Endothelial cell of umbilical vein (primary cell): Measurements from ENCODE around the gene SRD5A1. TPM values are rescaled to one million over a fixed set of nuclear protein-coding genes. Genes with fewer than 3 reads are reported as not detected.

Experiments
- BruUV-seq: library from RNA; stranded (reverse); fragments of 400-500 nt; replicated peaks from 2 replicates; lab custom pipeline; 2021; lab: Mats Ljungman, UMichigan
- CTCF ChIA-PET: fragments of 300-600, 350-600 bp; sonication (Branson Sonifier 250); formaldehyde crosslinking; loops from one replicate; lab custom pipeline; 2021; ENCODE audit warnings: antibody characterized with exemption, inconsistent platforms; lab: Charles Lee
- POLR2A ChIA-PET: fragments of 300-600, 350-600 bp; sonication (Branson Sonifier 250); formaldehyde crosslinking; loops from one replicate; lab custom pipeline; 2021; ENCODE audit warnings: antibody characterized with exemption, inconsistent platforms; lab: Charles Lee
- DNase-seq: peaks from one replicate; pipeline ENCODE4 v3.0.0-alpha.2; 2011; ENCODE audit warnings: low read depth, low spot score
- FAIRE-seq: peaks from 2 replicates; lab custom pipeline; 2011; peaks lifted over from hg19 to GRCh38; lab: Jason Lieb, UNC
- H2AFZ ChIP-seq: 2 replicates; pipeline ENCODE4 v1.6.0; 2012; ENCODE audit warnings: low read depth, low read length, control low read depth, inconsistent platforms
- H3K27ac ChIP-seq: 2 replicates; pipeline ENCODE4 v1.5.1; 2011; ENCODE audit warnings: low read depth, mild to moderate bottlenecking, control low read depth, low read length, moderate library complexity; ENCODE audit not compliant: insufficient read depth
- H3K27me3 ChIP-seq, 2 experiments: 2 replicates each; pipeline versions ENCODE4 v1.6.0 to v1.6.1; 2011; ENCODE audit warnings: low read length in 2 of 2, mixed read lengths in 1 of 2; ENCODE audit not compliant: control insufficient read depth in 2 of 2, insufficient read depth in 2 of 2
- H3K36me3 ChIP-seq, 2 experiments: 2 replicates in 1 of 2; 3 replicates in 1 of 2; pipeline ENCODE4 v1.5.1; 2011; ENCODE audit warnings: low read length in 2 of 2, mild to moderate bottlenecking in 1 of 2, moderate library complexity in 1 of 2; ENCODE audit not compliant: control insufficient read depth in 2 of 2, insufficient read depth in 2 of 2; ENCODE audit errors: extremely low read depth in 1 of 2
- H3K4me1 ChIP-seq: 3 replicates; pipeline ENCODE4 v1.5.1; 2011; ENCODE audit warnings: mild to moderate bottlenecking, low read length; ENCODE audit not compliant: control insufficient read depth, insufficient read depth; ENCODE audit errors: extremely low read depth
- H3K4me2 ChIP-seq: 2 replicates; pipeline ENCODE4 v1.6.1; 2011; ENCODE audit warnings: low read length, control low read depth, mixed read lengths; ENCODE audit not compliant: insufficient read depth
- H3K4me3 ChIP-seq, 3 experiments: fragments of 200-600 bp in 1 of 3; sonication (generic), shearing (Covaris generic) in 1 of 3; replicated peaks in 1 of 3; 2 replicates each; pipeline ENCODE4 v1.5.1; 2011 to 2016; ENCODE audit warnings: control low read depth in 3 of 3, low read length in 3 of 3, mild to moderate bottlenecking in 2 of 3, inconsistent platforms in 1 of 3, low read depth in 1 of 3, moderate library complexity in 1 of 3; ENCODE audit not compliant: insufficient read depth in 1 of 3
- H3K79me2 ChIP-seq: 2 replicates; pipeline ENCODE4 v1.6.0; 2012; ENCODE audit warnings: low read length, inconsistent platforms; ENCODE audit not compliant: control insufficient read depth, insufficient read depth
- H3K9ac ChIP-seq: replicated peaks from 2 replicates; pipeline ENCODE3; 2011; ENCODE audit warnings: low read length, control low read depth; ENCODE audit not compliant: insufficient read depth; ENCODE audit errors: extremely low read depth
- H3K9me1 ChIP-seq: replicated peaks from 3 replicates; pipeline ENCODE4 v1.6.0; 2011; ENCODE audit warnings: mild to moderate bottlenecking, low read length; ENCODE audit not compliant: control insufficient read depth, insufficient read depth; ENCODE audit errors: extremely low read depth
- H3K9me3 ChIP-seq: replicated peaks from 2 replicates; pipeline ENCODE4 v1.5.1; 2012; ENCODE audit warnings: low read length, inconsistent platforms; ENCODE audit not compliant: control insufficient read depth, insufficient read depth
- H4K20me1 ChIP-seq: replicated peaks from 2 replicates; pipeline ENCODE3; 2011; ENCODE audit warnings: mild to moderate bottlenecking, low read length; ENCODE audit not compliant: control insufficient read depth, insufficient read depth; ENCODE audit errors: extremely low read depth
- EZH2 ChIP-seq: IDR thresholded peaks from 2 replicates; pipeline ENCODE4 v1.6.1; 2012; ENCODE audit warnings: borderline replicate concordance, low read depth, mild to moderate bottlenecking, moderate library complexity, low read length, inconsistent platforms; ENCODE audit not compliant: severe bottlenecking
- FOS ChIP-seq: IDR thresholded peaks from 2 replicates; pipeline ENCODE4 v1.6.1; 2011; ENCODE audit warnings: mild to moderate bottlenecking, low read length, moderate library complexity, borderline replicate concordance; ENCODE audit not compliant: insufficient read depth
- GATA2 ChIP-seq: IDR thresholded peaks from 2 replicates; pipeline ENCODE4 v1.7.0; 2011; ENCODE audit warnings: low read depth, mild to moderate bottlenecking, moderate library complexity, mixed read lengths, low read length; ENCODE audit not compliant: insufficient read length, insufficient read depth
- JUN ChIP-seq: IDR thresholded peaks from 2 replicates; pipeline ENCODE4 v1.6.1; 2011; ENCODE audit warnings: borderline replicate concordance, low read depth; ENCODE audit not compliant: insufficient read length, insufficient read depth
- MAX ChIP-seq: IDR thresholded peaks from 2 replicates; pipeline ENCODE4 v1.6.1; 2011; ENCODE audit not compliant: insufficient read depth, insufficient read length
- MYC ChIP-seq: IDR thresholded peaks from one replicate; pipeline ENCODE4 v1.6.1; 2011; ENCODE audit warnings: mild to moderate bottlenecking, low read depth, low read length
- POLR2A ChIP-seq: IDR thresholded peaks from 2 replicates; pipeline ENCODE4 v1.6.1; 2012; ENCODE audit warnings: low read depth, mild to moderate bottlenecking, control low read depth, low read length
- POLR2AphosphoS5 ChIP-seq: IDR thresholded peaks from 2 replicates; pipeline ENCODE4 v1.6.1; 2012; ENCODE audit warnings: low read depth, mild to moderate bottlenecking, control low read depth, low read length, moderate library complexity; ENCODE audit not compliant: insufficient read depth
- dilution Hi-C: fragments of 300-500 bp; cut with MboI; formaldehyde crosslinking; loops from one replicate; pipeline ENCODE4 v1.15.0; 2019; ENCODE audit warnings: low sequenced_read_pairs; ENCODE audit not compliant: extremely low pct_ligation_motif_present
- intact Hi-C: fragments of 100-400 bp; cut with micrococcal nuclease; formaldehyde crosslinking; loops from one replicate; pipeline ENCODE4 v1.10.0; 2022
- polyA plus RNA-seq, 4 experiments: library from polyadenylated mRNA; depleted of rRNA in 3 of 4; stranded (reverse) in 3 of 4; unstranded in 1 of 4; fragments of >200 nt; gene quantifications; 2 replicates each; pipeline versions ENCODE4 v1.2.1 to v1.2.3, GENCODE V29; 2011 to 2012; ENCODE audit warnings: missing spikeins in 1 of 4
- total RNA-seq: library from RNA; stranded (reverse); gene quantifications from 2 replicates; pipeline ENCODE4 v1.2.3, GENCODE V29; 2021
- TF ChIP-seq, protein P1 (sequence below), 2 donors: IDR thresholded peaks; 1 replicate in 1 of 2; 2 replicates in 1 of 2; pipeline ENCODE4 v1.5.1; 2011; ENCODE audit warnings: low read length in 2 of 2, mild to moderate bottlenecking in 2 of 2, moderate library complexity in 2 of 2, control low read depth in 1 of 2, inconsistent platforms in 1 of 2, low read depth in 1 of 2; ENCODE audit not compliant: insufficient read depth in 1 of 2; ENCODE audit errors: extremely low read depth in 1 of 2

Gene SRD5A1
- total and polyA plus RNA-seq, 2 donors (not counting 3 experiments of a cell fraction or from before 2014, with no cell fraction given): 11.6 to 14.8 TPM

GRCh38 chr5:6716629-6717149, 83.4 kb downstream of the SRD5A1 start:
- H3K79me2 ChIP-seq: peaks cover 75% of the 10 kb centered on the region
- BruUV-seq: no TSS peak
- ChIA-PET CTCF (interaction anchor here (1.3 to 1.7 kb wide), 3 partner anchors 11 to 28 kb away, joined by 3 to 5 read pairs (median 4); no protein-coding TSS in a partner anchor), POLR2A (no interaction called here)
- FAIRE-seq (no peak), DNase-seq (no peak)
- intact Hi-C loops (no loop called here), dilution Hi-C loops (no loop called here)
- peaks cover 5% of the 10 kb centered on the region for H4K20me1 ChIP-seq
- H3K27me3 ChIP-seq: no peaks in the 10 kb centered on the region
- no peak overlapping the region for H3K4me3 ChIP-seq
- TF ChIP-seq POLR2A: no peak
- TF ChIP-seq MYC: no peak
- no peak for TF ChIP-seq JUN
- no peak for TF ChIP-seq POLR2AphosphoS5
- TF ChIP-seq MAX: no peak
- TF ChIP-seq GATA2: no peak
- TF ChIP-seq, protein P1, sequence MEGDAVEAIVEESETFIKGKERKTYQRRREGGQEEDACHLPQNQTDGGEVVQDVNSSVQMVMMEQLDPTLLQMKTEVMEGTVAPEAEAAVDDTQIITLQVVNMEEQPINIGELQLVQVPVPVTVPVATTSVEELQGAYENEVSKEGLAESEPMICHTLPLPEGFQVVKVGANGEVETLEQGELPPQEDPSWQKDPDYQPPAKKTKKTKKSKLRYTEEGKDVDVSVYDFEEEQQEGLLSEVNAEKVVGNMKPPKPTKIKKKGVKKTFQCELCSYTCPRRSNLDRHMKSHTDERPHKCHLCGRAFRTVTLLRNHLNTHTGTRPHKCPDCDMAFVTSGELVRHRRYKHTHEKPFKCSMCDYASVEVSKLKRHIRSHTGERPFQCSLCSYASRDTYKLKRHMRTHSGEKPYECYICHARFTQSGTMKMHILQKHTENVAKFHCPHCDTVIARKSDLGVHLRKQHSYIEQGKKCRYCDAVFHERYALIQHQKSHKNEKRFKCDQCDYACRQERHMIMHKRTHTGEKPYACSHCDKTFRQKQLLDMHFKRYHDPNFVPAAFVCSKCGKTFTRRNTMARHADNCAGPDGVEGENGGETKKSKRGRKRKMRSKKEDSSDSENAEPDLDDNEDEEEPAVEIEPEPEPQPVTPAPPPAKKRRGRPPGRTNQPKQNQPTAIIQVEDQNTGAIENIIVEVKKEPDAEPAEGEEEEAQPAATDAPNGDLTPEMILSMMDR (IDR thresholded peaks at IDR 0.05; ENCODE audit: extremely low read depth in 1 of 2, insufficient read depth in 1 of 2, low read depth in 1 of 2, low read length in 2 of 2): no peak
- TF ChIP-seq FOS: no peak
- no peak for TF ChIP-seq EZH2
- H2AFZ ChIP-seq: no peak overlapping the region
- peaks cover 0 to 2% of the 10 kb centered on the region in 2 experiments for H3K36me3 ChIP-seq
- H3K9me3 ChIP-seq: no peaks in the 10 kb centered on the region
- H3K4me1 ChIP-seq: peaks cover 31% of the 10 kb centered on the region
- H3K27ac ChIP-seq: no peak overlapping the region
- no peaks in the 10 kb centered on the region for H3K9me1 ChIP-seq
- H3K4me2 ChIP-seq: peak overlapping the region; percentile 89
- no peak overlapping the region for H3K9ac ChIP-seq
